Measurements from ENCODE around the gene GUK1.
A peak's percentile ranks its signal among the peaks of the same experiment; 100 is the strongest.

GUK1 gene

GRCh38 chr1:228108742-228109072 lies 31.4 kb upstream of the GUK1 start:
- peaks cover 34% of the 10 kb centered on the region for H3K4me1 ChIP-seq (ENCODE audit: low read length)
- no peaks in the 10 kb centered on the region for H3K9me3 ChIP-seq (replicated peaks; ENCODE audit: insufficient read depth, low read length)
- H3K9me2 ChIP-seq (replicated peaks; ENCODE audit: insufficient read depth, low read length) = no peaks in the 10 kb centered on the region
- peak overlapping the region; percentile 99 for H3K9ac ChIP-seq (ENCODE audit: low read length)
- no peaks in the 10 kb centered on the region for H3K27me3 ChIP-seq (replicated peaks; ENCODE audit: insufficient read depth, low read length)
- no peak for TF ChIP-seq EZH2phosphoT487 (IDR thresholded peaks at IDR 0.05; ENCODE audit: low read length)
- peaks cover 42% of the 10 kb centered on the region for H3K79me2 ChIP-seq (ENCODE audit: low read length)
- H2AFZ ChIP-seq (ENCODE audit: low read length) = peak overlapping the region; percentile 85
- H4K20me1 ChIP-seq (ENCODE audit: insufficient read depth, low read length) = no peaks in the 10 kb centered on the region
- H3K36me3 ChIP-seq (replicated peaks; ENCODE audit: insufficient read depth, low read length) = 0 out of 2 replicates have a peak, but pooled peaks cover 3% of the 10 kb centered on the region
- no peak for DNase-seq
- H3F3A ChIP-seq (ENCODE audit: insufficient read depth, low read length) = peaks cover 30% of the 10 kb centered on the region
- peak overlapping the region; percentile 99 for H3K4me2 ChIP-seq (ENCODE audit: low read depth, low read length)
- H3K4me3 ChIP-seq (ENCODE audit: low read length) = peak overlapping the region; percentile 100
- H3K27ac ChIP-seq (ENCODE audit: low read length) = peak overlapping the region; percentile 59

GRCh38 chr1:228109073-228109961 lies 30.8 kb upstream of the GUK1 start, which contains the start of gene MRPL55:
MRPL55 (minus strand) TSS chr1:228109299; CDS start chr1:228108260, 1,039 bp downstream.
- Histone ChIP-seq H3K4me1 (ENCODE audit: low read length) (peaks cover 28% of the 10 kb centered on the region), H3K4me3 (ENCODE audit: low read length) (peak within 1 kb of the TSS; percentile 100), H3K9ac (ENCODE audit: low read length) (peak within 1 kb of the TSS; percentile 99), H4K20me1 (ENCODE audit: insufficient read depth, low read length) (no peaks in the 10 kb centered on the region), H3K27ac (ENCODE audit: low read length) (peak within 1 kb of the TSS; percentile 59), H3K9me2 (replicated peaks; ENCODE audit: insufficient read depth, low read length) (no peaks in the 10 kb centered on the region), H2AFZ (ENCODE audit: low read length) (peak within 1 kb of the TSS; percentile 86), H3K4me2 (ENCODE audit: low read depth, low read length) (peak within 1 kb of the TSS; percentile 99), H3K9me3 (replicated peaks; ENCODE audit: insufficient read depth, low read length) (no peaks in the 10 kb centered on the region), H3F3A (ENCODE audit: insufficient read depth, low read length) (peaks cover 23% of the 10 kb centered on the region), H3K36me3 (replicated peaks; ENCODE audit: insufficient read depth, low read length) (0 out of 2 replicates have a peak, but pooled peaks cover 3% of the 10 kb centered on the region), H3K27me3 (replicated peaks; ENCODE audit: insufficient read depth, low read length) (no peaks in the 10 kb centered on the region), H3K79me2 (ENCODE audit: low read length) (peaks cover 42% of the 10 kb centered on the region)
- DNase-seq = peak; percentile 99
- TF ChIP-seq EZH2 (optimal IDR thresholded peaks at IDR 0.05; ENCODE audit: low read depth, low read length) (no peak), EZH2phosphoT487 (IDR thresholded peaks at IDR 0.05; ENCODE audit: low read length) (no peak), CTCF (IDR thresholded peaks at IDR 0.05; ENCODE audit: low read length) (0 out of 2 replicates have a peak, but pooled peaks have one; percentile 17)

- Histone ChIP-seq H2AFZ (ENCODE audit: low read length) (peak overlapping the region; percentile 86), H3K27me3 (replicated peaks; ENCODE audit: insufficient read depth, low read length) (no peaks in the 10 kb centered on the region), H3K27ac (ENCODE audit: low read length) (peak overlapping the region; percentile 50; the same call in 1 of the 2 replicates), H3K9me3 (replicated peaks; ENCODE audit: insufficient read depth, low read length) (no peaks in the 10 kb centered on the region), H3F3A (ENCODE audit: insufficient read depth, low read length) (peaks cover 19% of the 10 kb centered on the region), H3K4me2 (ENCODE audit: low read depth, low read length) (peak overlapping the region; percentile 97), H3K9me2 (replicated peaks; ENCODE audit: insufficient read depth, low read length) (no peaks in the 10 kb centered on the region), H4K20me1 (ENCODE audit: insufficient read depth, low read length) (no peaks in the 10 kb centered on the region), H3K79me2 (ENCODE audit: low read length) (peaks cover 42% of the 10 kb centered on the region), H3K4me3 (ENCODE audit: low read length) (peak overlapping the region; percentile 100), H3K9ac (ENCODE audit: low read length) (peak overlapping the region; percentile 99), H3K36me3 (replicated peaks; ENCODE audit: insufficient read depth, low read length) (0 out of 2 replicates have a peak, but pooled peaks cover 3% of the 10 kb centered on the region), H3K4me1 (ENCODE audit: low read length) (peaks cover 28% of the 10 kb centered on the region)
- DNase-seq = no peak
- TF ChIP-seq CTCF (IDR thresholded peaks at IDR 0.05; ENCODE audit: low read length) = no peak
- TF ChIP-seq EZH2 (optimal IDR thresholded peaks at IDR 0.05; ENCODE audit: low read depth, low read length) = no peak
- TF ChIP-seq EZH2phosphoT487 (IDR thresholded peaks at IDR 0.05; ENCODE audit: low read length) = no peak
Measured at GRCh38 chr1:228109962-228110488, 30.1 kb upstream of the GUK1 start.
